Mesothelial cell of epicardium (in vitro differentiated cells): Measurements from ENCODE around the gene SUOX. TPM values are rescaled to one million over a fixed set of nuclear protein-coding genes. Genes with fewer than 3 reads are reported as not detected.
A peak's percentile ranks its signal among the peaks of the same experiment; 100 is the strongest.

Source experiments
- DNase-seq, 2 experiments: peaks; one replicate each; pipeline ENCODE4 v3.0.0; 2021; ENCODE audit warnings: low spot score in 2 of 2; ENCODE audit not compliant: unreplicated experiment in 2 of 2
- H3K27ac Mint-ChIP-seq: 2 replicates; pipeline ENCODE4 v1.8.0; 2021; ENCODE audit warnings: mixed read lengths
- H3K27me3 Mint-ChIP-seq: 2 replicates; pipeline ENCODE4 v1.8.0; 2021; ENCODE audit warnings: low read depth, mixed read lengths
- H3K36me3 Mint-ChIP-seq: 2 replicates; pipeline ENCODE4 v1.8.0; 2021; ENCODE audit warnings: mixed read lengths
- H3K4me1 Mint-ChIP-seq: 2 replicates; pipeline ENCODE4 v1.8.0; 2021; ENCODE audit warnings: mixed read lengths
- H3K4me3 Mint-ChIP-seq: 2 replicates; pipeline ENCODE4 v1.8.0; 2021; ENCODE audit warnings: mild to moderate bottlenecking, moderate library complexity, mixed read lengths
- H3K9me3 Mint-ChIP-seq: 2 replicates; pipeline ENCODE4 v1.8.0; 2021; ENCODE audit warnings: mixed read lengths
- total RNA-seq: library from RNA; stranded (reverse); gene quantifications from 3 replicates; pipeline ENCODE4 v1.2.1, GENCODE V29; 2021
- TF ChIP-seq, protein P1 (sequence below): fragments of 200-600 bp; sonication (generic); IDR thresholded peaks from one replicate; pipeline ENCODE4 v1.5.0; 2021; ENCODE audit warnings: antibody characterized with exemption; ENCODE audit not compliant: unreplicated experiment

SUOX gene
- total RNA-seq, 1 donor from 2014 or later: 38.9 TPM

DNA sequence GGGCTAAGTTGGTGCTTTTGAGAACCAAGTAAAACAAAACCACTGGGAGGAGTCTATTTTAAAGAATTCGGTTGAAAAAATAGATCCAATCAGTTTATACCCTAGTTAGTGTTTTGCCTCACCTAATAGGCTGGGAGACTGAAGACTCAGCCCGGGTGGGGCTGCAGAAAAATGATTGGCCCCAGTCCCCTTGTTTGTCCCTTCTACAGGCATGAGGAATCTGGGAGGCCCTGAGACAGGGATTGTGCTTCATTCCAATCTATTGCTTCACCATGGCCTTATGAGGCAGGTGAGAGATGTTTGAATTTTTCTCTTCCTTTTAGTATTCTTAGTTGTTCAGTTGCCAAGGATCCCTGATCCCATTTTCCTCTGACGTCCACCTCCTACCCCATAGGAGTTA is 25.0 kb upstream of the SUOX start:
- H3K4me1 Mint-ChIP-seq: peaks cover 19% of the 10 kb centered on the region
- no peaks in the 10 kb centered on the region for H3K27me3 Mint-ChIP-seq
- no peak overlapping the region for H3K4me3 Mint-ChIP-seq
- no peak overlapping the region for H3K27ac Mint-ChIP-seq
- TF ChIP-seq, protein P1, sequence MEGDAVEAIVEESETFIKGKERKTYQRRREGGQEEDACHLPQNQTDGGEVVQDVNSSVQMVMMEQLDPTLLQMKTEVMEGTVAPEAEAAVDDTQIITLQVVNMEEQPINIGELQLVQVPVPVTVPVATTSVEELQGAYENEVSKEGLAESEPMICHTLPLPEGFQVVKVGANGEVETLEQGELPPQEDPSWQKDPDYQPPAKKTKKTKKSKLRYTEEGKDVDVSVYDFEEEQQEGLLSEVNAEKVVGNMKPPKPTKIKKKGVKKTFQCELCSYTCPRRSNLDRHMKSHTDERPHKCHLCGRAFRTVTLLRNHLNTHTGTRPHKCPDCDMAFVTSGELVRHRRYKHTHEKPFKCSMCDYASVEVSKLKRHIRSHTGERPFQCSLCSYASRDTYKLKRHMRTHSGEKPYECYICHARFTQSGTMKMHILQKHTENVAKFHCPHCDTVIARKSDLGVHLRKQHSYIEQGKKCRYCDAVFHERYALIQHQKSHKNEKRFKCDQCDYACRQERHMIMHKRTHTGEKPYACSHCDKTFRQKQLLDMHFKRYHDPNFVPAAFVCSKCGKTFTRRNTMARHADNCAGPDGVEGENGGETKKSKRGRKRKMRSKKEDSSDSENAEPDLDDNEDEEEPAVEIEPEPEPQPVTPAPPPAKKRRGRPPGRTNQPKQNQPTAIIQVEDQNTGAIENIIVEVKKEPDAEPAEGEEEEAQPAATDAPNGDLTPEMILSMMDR: no peak
- no peak for DNase-seq
- H3K9me3 Mint-ChIP-seq: no peaks in the 10 kb centered on the region
- peaks cover 3% of the 10 kb centered on the region for H3K36me3 Mint-ChIP-seq

DNA sequence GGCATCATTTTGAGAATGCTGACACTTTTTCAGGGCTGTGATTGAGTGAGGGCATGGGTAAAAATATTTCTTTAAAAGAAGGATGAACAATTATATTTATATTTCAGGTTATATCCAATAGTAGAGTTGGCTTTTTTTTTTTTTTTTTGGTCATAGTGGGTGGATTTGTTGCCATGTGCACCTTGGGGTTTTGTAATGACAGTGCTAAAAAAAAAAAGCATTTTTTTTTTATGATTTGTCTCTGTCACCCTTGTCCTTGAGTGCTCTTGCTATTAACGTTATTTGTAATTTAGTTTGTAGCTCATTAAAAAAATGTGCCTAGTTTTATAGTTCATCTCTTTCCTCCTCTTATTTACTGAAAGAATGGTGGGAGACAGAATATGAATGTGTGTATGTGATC is 24.6 kb upstream of the SUOX start:
- H3K4me1 Mint-ChIP-seq: peaks cover 16% of the 10 kb centered on the region
- no peak for DNase-seq
- no peak overlapping the region for H3K4me3 Mint-ChIP-seq
- no peak overlapping the region for H3K27ac Mint-ChIP-seq
- no peaks in the 10 kb centered on the region for H3K9me3 Mint-ChIP-seq
- H3K27me3 Mint-ChIP-seq: no peaks in the 10 kb centered on the region
- TF ChIP-seq, protein P1: no peak
- peaks cover 3% of the 10 kb centered on the region for H3K36me3 Mint-ChIP-seq

- no peak overlapping the region for H3K4me3 Mint-ChIP-seq
- peaks cover 10% of the 10 kb centered on the region for H3K4me1 Mint-ChIP-seq
- H3K36me3 Mint-ChIP-seq: peaks cover 7% of the 10 kb centered on the region
- no peak overlapping the region for H3K27ac Mint-ChIP-seq
- H3K27me3 Mint-ChIP-seq: no peaks in the 10 kb centered on the region
- TF ChIP-seq, protein P1: no peak
- no peaks in the 10 kb centered on the region for H3K9me3 Mint-ChIP-seq
- no peak for DNase-seq
Observed at GRCh38 chr12:55972911-55973598, 24.0 kb upstream of the SUOX start.

DNA sequence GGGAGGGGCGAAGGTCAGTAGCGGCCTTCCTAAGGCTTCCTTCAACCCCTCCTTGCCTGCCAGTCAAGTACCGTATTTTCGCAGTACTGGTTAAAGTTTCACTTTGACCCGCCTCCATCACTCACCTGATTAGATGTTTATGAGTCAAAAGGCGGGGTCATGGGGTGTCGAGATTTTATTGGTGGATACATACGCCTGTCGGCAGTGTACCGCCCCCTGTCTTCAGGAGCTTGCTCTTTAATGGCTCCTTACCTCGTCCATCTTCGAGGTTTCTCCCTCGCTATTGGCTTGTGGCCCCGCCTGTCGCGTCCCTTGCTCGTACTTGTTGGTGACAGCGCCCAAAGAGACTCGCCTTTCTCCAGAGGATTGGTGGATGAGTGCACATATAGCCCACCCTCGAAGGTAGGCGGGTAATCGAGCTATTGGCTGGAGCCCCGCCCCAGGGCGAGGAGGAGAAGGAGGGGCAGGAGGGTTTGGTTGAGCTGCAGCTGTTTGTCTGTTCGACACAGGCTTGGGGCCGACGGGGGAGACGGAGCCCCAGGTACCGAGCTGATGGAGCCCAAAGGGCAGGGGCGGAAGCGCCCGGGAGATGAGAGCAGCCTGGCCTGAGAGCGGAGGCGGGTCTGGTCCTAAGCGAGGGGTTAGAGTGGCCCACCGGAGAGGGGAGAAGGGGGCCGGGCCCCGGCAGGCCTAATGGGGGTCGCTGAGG is 23.3 kb upstream of the SUOX start, which contains the start of gene RAB5B:
TSS of gene RAB5B (plus strand) at position 480 of the 709 bp plus-strand sequence. CDS start 12,883 bp downstream, outside the sequence.
- Mint-ChIP-seq H3K27me3 (no peaks in the 10 kb centered on the region), H3K27ac (no peak within 1 kb of the TSS), H3K4me3 (no peak within 1 kb of the TSS), H3K4me1 (peaks cover 8% of the 10 kb centered on the region), H3K36me3 (peaks cover 9% of the 10 kb centered on the region), H3K9me3 (no peaks in the 10 kb centered on the region)
- TF ChIP-seq, protein P1: peak; percentile 73
- peak; percentile 96 for DNase-seq

DNA sequence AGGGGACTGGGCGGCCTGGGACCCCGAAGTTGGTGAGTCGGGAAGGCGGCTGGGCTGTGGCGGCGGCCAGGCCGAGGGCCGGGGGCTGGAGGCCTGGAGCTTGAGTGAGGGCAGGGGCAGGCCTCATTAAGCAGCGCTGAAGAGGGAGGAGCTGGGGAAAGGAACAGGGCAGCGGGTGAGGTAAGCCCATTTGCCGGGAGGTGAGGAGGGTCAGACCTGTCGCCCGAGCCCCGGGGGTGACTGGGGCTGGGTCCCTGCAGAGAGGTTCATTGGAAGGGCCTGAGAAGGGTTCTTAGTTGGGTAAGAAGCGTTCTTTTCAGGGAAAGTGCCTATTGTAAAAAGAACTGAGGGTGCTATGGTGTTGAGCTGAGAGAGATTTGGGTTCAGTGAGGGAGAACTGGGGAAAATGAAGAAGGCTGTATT is 22.8 kb upstream of the SUOX start:
- peaks cover 13% of the 10 kb centered on the region for H3K36me3 Mint-ChIP-seq
- no peak overlapping the region for H3K4me3 Mint-ChIP-seq
- peaks cover 8% of the 10 kb centered on the region for H3K4me1 Mint-ChIP-seq
- no peaks in the 10 kb centered on the region for H3K9me3 Mint-ChIP-seq
- H3K27ac Mint-ChIP-seq: no peak overlapping the region
- TF ChIP-seq, protein P1: no peak
- no peak for DNase-seq
- H3K27me3 Mint-ChIP-seq: no peaks in the 10 kb centered on the region
